Measurements from ENCODE around the gene SH3GL3.

The SH3GL3 gene, protein sequence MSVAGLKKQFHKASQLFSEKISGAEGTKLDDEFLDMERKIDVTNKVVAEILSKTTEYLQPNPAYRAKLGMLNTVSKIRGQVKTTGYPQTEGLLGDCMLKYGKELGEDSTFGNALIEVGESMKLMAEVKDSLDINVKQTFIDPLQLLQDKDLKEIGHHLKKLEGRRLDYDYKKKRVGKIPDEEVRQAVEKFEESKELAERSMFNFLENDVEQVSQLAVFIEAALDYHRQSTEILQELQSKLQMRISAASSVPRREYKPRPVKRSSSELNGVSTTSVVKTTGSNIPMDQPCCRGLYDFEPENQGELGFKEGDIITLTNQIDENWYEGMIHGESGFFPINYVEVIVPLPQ

GRCh38 chr15:83446904-83447709 lies at the start of gene SH3GL3:
Gene SH3GL3 (plus strand): TSS chr15:83447341. CDS start chr15:83447534, 193 bp downstream.
- in situ Hi-C loops (cut with MboI; ENCODE audit: low sequenced_read_pairs), result no loop called here

GRCh38 chr15:83398626-83399025 lies 48.5 kb upstream of the SH3GL3 start:
- in situ Hi-C loops (cut with MboI; ENCODE audit: low sequenced_read_pairs), result no loop called here

- in situ Hi-C loops (cut with MboI; ENCODE audit: low sequenced_read_pairs), result no loop called here
These were observed 43.0 kb upstream of the SH3GL3 start for GRCh38 chr15:83404121-83404520.

GRCh38 chr15:83410532-83410931 lies 36.6 kb upstream of the SH3GL3 start:
- in situ Hi-C loops (cut with MboI; ENCODE audit: low sequenced_read_pairs), result no loop called here

- in situ Hi-C loops (cut with MboI; ENCODE audit: low sequenced_read_pairs), result no loop called here
These were observed 34.0 kb upstream of the SH3GL3 start for GRCh38 chr15:83413054-83413719.

GRCh38 chr15:83422081-83422480 lies 25.1 kb upstream of the SH3GL3 start:
- in situ Hi-C loops (cut with MboI; ENCODE audit: low sequenced_read_pairs), result no loop called here

GRCh38 chr15:83422541-83422940 lies 24.6 kb upstream of the SH3GL3 start:
- in situ Hi-C loops (cut with MboI; ENCODE audit: low sequenced_read_pairs), result no loop called here

- in situ Hi-C loops (cut with MboI; ENCODE audit: low sequenced_read_pairs), result no loop called here
These were observed 23.0 kb upstream of the SH3GL3 start for GRCh38 chr15:83424101-83424500.

GRCh38 chr15:83430441-83430840 lies 16.7 kb upstream of the SH3GL3 start:
- in situ Hi-C loops (cut with MboI; ENCODE audit: low sequenced_read_pairs), result no loop called here

DNA sequence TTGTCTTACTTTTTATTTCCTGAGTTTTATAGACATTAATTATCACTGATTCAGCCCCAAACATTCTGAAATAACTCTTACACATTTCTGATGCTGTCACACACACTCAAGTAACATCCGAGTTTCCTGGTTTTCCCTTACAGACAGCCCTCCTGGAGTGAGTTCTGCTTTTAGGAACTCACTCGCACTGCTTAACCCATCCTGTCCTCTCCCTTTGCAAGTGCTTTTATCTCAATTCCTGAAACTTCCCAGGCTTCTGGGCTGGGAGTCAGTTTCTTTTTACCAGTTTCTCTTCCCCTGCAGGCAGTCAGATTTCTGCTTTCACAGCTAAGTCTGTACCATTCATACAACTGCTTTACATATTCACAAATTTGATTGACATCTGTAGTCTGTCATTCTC lies 15.6 kb upstream of the SH3GL3 start:
- in situ Hi-C loops (cut with MboI; ENCODE audit: low sequenced_read_pairs), result no loop called here

- in situ Hi-C loops (cut with MboI; ENCODE audit: low sequenced_read_pairs), result no loop called here
These were observed 11.9 kb upstream of the SH3GL3 start for GRCh38 chr15:83435202-83435601.

DNA sequence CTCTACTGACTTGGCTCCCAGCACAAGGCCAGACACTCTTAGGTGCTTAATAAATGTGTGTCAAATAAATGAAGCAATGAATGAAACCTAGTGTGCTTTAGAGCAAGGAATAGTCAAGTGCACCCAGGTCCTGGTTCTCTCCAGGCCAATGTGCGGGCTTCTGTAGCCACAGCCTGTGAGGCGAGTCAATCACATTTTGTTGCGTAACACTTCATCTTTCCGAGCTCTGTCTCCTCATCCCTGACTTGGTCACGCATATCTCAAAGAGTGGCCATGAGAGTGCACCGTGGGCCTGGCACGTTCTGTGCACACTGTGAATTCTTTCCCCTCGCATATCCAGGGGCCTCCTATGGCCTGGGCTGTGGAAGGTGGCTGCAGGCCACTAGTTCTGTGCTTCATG lies 11.4 kb upstream of the SH3GL3 start:
- in situ Hi-C loops (cut with MboI; ENCODE audit: low sequenced_read_pairs), result no loop called here

DNA sequence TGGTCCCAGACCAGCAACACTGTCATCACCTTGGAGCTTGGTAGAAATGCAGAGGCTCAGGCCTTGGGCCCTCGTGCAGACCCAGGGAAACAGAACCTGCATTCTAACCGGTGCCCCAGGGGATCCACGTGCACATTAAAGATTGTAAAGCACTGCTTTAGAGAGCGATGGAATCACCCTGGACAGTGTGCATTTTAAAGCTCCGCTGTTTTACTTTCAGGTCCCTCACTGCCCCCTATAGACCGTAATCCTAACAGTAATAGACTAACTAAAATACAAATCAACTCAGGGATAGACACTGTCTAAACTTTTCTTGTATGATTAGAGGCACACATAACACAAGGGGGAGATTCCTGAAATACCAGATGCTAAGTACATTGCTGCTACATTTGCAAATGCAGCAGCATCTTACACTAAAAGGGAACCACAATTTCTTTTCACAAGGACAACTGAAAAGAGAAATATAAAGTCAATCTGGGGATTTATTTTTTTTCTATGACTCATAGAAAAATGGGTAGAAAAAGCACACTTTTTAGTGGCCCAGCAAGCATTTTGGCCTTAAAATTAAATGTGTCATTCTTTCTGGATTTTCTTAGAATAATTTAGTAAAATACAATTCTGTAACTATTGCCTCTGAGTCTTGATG lies 10.5 kb upstream of the SH3GL3 start:
- in situ Hi-C loops (cut with MboI; ENCODE audit: low sequenced_read_pairs), result no loop called here

DNA sequence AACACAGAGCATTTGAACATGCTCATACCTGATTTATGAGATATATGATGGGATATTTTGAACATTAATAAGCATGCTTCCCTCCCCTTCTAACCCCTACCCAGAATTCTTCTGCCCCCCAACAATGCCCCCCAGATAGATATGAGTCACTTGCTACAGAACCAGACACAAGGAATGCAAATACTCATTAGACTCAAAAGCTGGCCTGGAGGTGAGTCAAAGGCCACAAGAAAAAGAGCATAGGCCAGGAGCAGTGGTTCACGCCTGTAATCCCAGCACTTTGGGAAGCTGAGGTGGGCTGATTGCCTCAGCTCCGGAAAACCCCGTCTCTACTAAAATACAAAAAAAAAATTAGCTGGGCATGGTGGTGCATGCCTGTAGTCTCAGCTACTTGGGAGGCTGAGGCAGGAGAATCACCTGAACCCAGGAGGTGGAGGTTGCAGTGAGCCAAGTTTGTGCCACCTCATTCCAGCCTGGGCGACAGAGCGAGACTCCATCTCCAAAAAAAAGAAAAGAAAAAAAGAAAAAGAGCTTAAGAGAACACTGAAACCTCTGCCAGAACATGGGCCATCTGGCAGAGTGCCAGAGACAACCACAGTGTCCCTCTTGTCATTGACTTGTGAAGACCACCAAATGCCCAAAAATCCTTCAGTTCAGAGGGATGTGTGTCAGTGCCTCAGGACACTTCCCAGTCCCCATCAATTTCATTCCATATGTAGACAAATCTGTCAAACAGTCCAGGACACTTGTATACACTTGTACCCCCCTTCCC lies 3.9 kb upstream of the SH3GL3 start:
- in situ Hi-C loops (cut with MboI; ENCODE audit: low sequenced_read_pairs), result no loop called here

DNA sequence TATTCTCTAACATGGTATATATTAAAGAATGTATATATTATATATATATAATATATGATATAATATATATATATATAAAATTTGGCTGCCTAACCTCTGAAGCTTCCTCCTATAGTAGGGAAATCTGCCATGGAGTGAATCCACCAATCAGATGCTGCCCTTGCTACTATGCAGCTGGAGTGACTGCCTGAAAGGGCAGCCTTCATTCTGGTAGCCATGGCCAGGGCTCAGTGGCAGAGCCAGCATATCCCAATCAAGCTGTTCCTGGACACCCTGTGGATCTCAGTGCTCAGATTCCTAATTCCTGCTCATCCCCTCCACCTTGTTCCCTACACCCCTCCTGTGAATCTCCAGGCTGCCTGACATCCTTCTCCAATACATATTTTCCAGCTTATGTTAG lies 2.2 kb upstream of the SH3GL3 start:
- in situ Hi-C loops (cut with MboI; ENCODE audit: low sequenced_read_pairs), result no loop called here

- in situ Hi-C loops (cut with MboI; ENCODE audit: low sequenced_read_pairs), result no loop called here
These were observed 1.5 kb upstream of the SH3GL3 start for GRCh38 chr15:83445643-83446042.

DNA sequence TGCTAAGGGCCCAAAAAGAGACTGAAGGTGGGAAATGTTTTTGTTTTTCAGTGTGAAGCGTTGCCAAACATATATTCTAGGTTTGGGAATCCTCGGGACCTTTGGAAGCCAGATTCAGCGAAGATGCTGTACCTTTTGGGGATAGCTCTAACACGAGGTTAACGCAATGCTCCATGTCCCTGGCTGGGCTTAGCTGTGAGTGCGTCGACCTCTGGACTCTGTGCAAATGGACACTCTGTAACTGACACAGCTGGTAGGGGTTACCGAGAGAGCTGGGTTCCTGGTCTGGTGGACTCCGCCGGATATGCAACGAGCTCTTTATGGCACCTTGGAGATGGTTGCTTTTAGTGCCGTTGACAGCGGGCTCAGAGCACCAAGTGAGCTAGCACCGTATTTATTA lies 724 bp upstream of the SH3GL3 start:
- in situ Hi-C loops (cut with MboI; ENCODE audit: low sequenced_read_pairs), result no loop called here

DNA sequence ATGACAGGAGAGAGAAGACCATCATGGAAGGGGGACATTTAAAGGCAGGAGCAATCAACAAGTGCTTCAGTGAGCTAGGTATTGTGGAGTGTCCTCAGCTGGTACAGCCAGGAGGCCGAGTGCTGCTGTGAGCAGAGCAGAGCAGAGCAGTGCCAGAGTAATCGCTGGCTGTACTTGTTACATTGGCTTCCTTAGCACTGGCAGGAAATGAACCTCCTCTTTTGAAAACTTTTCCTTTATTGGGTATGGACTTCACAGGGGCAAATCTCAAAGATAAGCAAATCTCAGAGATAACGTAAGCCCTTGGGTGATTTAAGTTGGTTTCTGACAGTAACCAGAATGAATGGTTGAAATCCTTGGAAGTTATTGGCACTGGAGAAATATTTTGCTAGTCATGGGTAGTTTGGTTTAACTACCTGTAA lies 2.1 kb downstream of the SH3GL3 start:
- in situ Hi-C loops (cut with MboI; ENCODE audit: low sequenced_read_pairs), result no loop called here

DNA sequence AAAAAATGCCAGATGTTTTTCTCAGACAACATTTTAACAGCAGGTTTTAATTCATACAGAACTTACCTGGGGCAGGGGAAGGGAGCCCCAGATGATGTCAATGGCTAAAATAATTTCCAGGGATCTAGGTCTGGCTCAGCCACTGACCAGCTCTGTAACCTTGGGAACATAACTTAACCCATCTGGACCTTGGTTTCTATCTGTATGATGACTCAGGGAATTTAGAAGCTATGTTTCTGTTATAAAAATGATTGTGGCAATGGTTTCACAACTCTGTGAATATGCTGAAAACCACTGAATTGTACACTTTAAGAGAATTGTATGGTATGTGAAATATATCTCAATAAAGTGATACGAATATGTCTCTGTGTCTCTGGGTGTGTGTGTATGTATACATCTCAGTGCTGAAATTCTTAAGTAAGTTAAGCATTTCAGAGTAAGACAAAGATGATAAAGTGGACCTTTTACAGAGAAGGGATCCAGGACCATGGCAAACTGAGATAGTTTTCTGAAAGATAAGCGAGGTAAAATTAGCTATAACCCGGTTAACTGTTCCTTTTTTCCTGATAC lies 2.9 kb downstream of the SH3GL3 start:
- in situ Hi-C loops (cut with MboI; ENCODE audit: low sequenced_read_pairs), result no loop called here

DNA sequence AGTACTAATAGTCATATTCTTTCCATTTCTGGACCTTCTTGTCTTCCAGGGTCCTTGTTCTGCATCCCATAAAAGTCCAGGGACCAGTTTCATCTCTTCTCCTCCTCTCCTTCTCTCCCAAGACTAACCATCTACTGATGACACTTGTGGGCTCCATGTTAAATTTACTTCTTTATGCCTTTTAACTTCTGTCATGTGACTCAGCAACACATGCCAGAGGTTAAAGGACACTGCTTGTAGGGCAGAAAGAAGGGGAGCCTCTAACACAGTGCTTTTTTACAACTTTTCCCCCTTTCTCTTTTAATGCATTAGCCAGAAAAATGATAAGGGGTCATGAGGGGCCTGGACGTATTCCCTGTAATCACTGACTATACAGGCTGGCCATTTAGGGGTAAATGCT lies 10.0 kb downstream of the SH3GL3 start:
- in situ Hi-C loops (cut with MboI; ENCODE audit: low sequenced_read_pairs), result no loop called here

Measured in hTERT RPE-1 (cell line).